ENCODE results near the gene ITGAX.
"Not testable (repeated sequence)": the region's sequence is repeated elsewhere in the genome, so short reads cannot be mapped to it uniquely, and the experiment has no call there.

ITGAX gene

DNA sequence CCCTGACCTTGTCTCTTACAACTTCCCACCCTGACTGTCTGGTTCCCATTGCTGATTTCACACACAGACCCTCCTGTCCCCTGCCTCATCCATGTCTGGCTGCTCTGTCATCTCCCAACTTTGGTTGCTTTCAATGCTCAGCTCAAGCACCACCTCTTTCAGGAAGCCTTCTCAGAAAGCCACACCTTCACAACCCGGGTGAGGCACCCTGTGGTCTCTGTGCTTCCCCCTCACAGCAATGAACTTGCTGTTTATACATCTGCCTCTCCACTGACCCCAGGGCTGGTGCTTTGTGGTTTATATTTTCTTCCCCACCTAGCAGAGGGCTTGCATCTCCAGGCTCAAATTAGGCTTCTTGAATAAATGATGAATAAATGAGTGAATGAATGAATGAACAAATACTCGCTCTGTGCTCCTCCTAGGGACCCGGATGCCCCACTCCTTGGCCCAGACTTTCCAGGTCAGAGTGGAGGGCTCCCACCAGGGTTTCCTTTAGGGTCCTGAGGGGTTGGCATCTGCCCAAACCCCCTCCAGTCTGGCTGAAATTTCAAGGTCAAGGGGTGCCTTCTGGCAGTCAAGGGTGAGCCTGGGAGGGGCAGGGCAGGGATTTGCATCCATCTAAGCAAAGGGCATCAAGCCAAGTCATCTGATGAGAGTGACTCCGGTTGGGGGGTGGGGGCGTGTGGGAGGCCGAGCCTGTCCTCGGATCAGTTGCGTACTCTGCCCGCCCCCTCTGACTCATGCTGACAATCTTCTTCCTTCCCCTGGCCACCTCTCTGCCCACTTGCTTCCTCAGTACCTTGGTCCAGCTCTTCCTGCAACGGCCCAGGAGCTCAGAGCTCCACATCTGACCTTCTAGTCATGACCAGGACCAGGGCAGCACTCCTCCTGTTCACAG is at the start of gene ITGAX:
ITGAX (plus strand) TSS at position 783 of the 898 bp plus-strand sequence; CDS start at position 862, 79 bp downstream.
- Mint-ChIP-seq H3K4me3 (peak within 1 kb of the TSS; percentile 50), H3K4me1 (ENCODE audit: low read depth) (peaks cover 67% of the 10 kb centered on the region), H3K27ac (peak within 1 kb of the TSS; percentile 79), H3K36me3 (ENCODE audit: low read depth) (no peaks in the 10 kb centered on the region), H3K9me3 (no peaks in the 10 kb centered on the region), H3K27me3 (no peaks in the 10 kb centered on the region)

DNA sequence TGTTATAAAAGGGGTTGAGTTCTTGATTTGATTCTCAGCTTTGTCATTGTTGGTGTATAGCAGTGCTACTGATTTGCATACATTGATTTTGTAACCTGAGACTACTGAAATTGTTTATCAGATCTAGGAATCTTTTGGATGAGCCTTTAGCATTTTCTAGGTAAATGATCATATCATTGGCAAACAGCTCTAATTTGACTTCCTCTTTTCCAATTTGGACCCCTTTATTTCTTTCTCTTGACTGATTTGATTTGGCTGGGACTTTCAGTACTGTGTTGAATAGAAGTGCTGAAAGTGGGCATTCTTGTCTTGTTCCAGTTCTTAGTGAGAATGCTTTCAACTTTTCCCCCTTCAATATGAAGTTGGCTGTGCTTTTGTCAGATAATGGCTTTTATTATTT is 49.8 kb upstream of the ITGAX start:
- Mint-ChIP-seq H3K9me3 (no peaks in the 10 kb centered on the region), H3K27me3 (peaks cover 7% of the 10 kb centered on the region), H3K27ac (no peak overlapping the region), H3K36me3 (ENCODE audit: low read depth) (no peaks in the 10 kb centered on the region), H3K4me1 (ENCODE audit: low read depth) (peaks cover 13% of the 10 kb centered on the region), H3K4me3 (no peak overlapping the region)

DNA sequence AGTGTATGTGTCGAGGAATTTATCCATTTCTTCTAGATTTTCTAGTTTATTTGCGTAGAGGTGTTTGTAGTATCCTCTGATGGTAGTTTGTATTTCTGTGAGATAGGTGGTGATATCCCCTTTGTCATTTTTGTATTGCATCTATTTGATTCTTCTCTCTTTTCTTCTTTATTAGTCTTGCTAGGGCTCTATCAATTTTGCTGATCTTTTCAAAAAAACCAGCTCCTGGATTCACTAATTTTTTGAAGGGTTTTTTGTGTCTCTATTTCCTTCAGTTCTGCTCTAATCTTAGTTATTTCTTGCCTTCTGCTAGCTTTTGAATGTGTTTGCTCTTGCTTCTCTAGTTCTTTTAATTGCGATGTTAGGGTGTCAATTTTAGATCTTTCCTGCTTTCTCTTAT is 46.6 kb upstream of the ITGAX start:
- not testable (repeated sequence) for H3K4me3 Mint-ChIP-seq; H3K36me3 Mint-ChIP-seq (ENCODE audit: low read depth); H3K9me3 Mint-ChIP-seq; H3K27me3 Mint-ChIP-seq; H3K27ac Mint-ChIP-seq; H3K4me1 Mint-ChIP-seq (ENCODE audit: low read depth)

DNA sequence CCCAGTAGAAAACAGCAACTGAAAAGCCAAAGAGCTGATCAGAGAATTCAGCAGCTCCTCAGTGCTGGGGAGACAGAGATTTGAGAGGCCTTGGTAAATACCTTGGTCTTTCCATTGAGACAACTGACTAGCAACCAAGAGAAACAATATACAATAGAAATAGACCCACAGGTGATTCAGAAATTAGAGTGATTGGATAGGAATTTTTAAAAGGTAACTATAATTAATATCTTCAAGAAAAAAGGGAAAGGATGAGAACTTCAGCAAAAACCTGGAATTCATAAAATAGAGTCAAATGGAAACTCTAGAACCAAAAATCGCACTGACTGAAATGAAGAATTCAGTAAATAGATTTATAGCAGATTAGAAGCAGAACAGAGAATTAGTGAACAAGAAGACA is 32.5 kb upstream of the ITGAX start:
- Mint-ChIP-seq H3K4me1 (ENCODE audit: low read depth) (no peaks in the 10 kb centered on the region), H3K36me3 (ENCODE audit: low read depth) (peaks cover 20% of the 10 kb centered on the region), H3K27me3 (no peaks in the 10 kb centered on the region), H3K4me3 (no peak overlapping the region), H3K9me3 (peaks cover 18% of the 10 kb centered on the region), H3K27ac (no peak overlapping the region)

DNA sequence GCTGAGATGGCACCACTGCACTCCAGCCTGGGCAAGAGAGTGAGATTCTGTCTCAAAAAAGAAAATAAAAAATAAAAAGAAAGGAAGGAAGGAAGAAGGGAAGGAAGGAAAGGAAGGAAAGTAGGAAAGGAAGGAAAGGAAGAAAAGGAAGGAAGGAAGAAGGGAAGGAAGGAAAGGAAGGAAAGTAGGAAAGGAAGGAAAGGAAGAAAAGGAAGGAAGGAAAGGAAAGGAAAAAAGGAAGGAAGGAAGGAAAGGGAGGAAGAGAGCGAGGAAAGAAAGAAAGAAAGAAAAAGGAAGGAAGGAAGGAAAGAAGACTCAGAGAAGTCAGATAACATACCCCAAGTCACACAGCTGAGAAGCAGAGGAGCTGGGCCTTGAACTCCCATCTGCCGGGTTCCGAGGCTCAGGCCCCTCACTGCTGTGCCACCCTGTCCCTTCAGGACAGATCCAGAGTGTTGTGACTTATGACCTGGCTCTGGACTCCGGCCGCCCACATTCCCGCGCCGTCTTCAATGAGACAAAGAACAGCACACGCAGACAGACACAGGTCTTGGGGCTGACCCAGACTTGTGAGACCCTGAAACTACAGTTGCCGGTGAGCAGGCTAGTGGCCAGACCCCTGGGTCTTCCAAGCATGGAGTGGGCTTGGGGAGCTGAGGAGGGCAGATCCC is 30.9 kb upstream of the ITGAX start:
- no peaks in the 10 kb centered on the region for H3K4me1 Mint-ChIP-seq (ENCODE audit: low read depth)
- no peaks in the 10 kb centered on the region for H3K27me3 Mint-ChIP-seq
- H3K4me3 Mint-ChIP-seq: no peak overlapping the region
- H3K9me3 Mint-ChIP-seq: peaks cover 18% of the 10 kb centered on the region
- H3K27ac Mint-ChIP-seq: no peak overlapping the region
- peaks cover 16% of the 10 kb centered on the region for H3K36me3 Mint-ChIP-seq (ENCODE audit: low read depth)

DNA sequence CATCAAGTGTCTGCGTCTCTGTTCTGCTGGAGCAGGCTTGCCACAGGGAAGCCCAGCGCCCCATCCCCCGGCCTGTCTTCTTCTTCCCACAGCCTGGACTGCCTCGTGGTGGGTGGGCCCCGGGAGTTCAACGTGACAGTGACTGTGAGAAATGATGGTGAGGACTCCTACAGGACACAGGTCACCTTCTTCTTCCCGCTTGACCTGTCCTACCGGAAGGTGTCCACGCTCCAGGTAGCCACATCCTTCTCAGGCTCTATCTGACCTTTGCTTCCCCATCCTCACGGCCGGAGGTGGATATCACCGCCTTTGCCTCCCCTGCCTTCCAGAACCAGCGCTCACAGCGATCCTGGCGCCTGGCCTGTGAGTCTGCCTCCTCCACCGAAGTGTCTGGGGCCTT is 29.8 kb upstream of the ITGAX start:
- no peak overlapping the region for H3K27ac Mint-ChIP-seq
- H3K36me3 Mint-ChIP-seq (ENCODE audit: low read depth): peaks cover 16% of the 10 kb centered on the region

DNA sequence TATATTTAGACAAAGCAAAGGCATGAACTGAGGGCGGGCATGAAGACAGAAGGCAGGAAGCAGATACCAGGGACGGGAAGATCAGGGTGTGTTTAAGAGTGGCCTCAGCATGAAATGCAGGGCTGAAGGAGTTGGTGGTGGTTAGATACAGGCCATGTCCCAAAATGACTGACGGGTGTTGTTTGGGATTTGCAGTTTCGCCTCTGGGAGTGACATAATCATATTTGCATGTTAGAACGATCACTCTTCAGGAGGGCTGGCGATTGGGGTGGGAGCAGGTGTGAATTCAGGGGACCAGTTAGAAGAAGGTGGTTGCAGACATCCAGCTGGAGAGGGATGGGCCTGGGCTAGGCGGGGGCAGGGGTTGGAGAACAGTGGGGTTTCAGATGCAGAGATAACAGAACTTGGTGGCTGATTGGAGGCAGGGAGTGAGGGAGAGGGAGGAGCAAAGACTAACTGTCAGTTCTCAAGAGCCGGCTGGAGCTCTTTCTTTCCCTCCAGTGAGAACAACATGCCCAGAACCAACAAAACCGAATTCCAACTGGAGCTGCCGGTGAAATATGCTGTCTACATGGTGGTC is 27.2 kb upstream of the ITGAX start:
- H3K36me3 Mint-ChIP-seq (ENCODE audit: low read depth): peaks cover 3% of the 10 kb centered on the region
- H3K4me3 Mint-ChIP-seq: no peak overlapping the region
- H3K27ac Mint-ChIP-seq: no peak overlapping the region
- peaks cover 6% of the 10 kb centered on the region for H3K9me3 Mint-ChIP-seq
- H3K4me1 Mint-ChIP-seq (ENCODE audit: low read depth): peaks cover 13% of the 10 kb centered on the region
- H3K27me3 Mint-ChIP-seq: peaks cover 5% of the 10 kb centered on the region

More for the DNA sequence above, 29.8 kb upstream of the ITGAX start:
- Mint-ChIP-seq H3K4me1 (ENCODE audit: low read depth) (no peaks in the 10 kb centered on the region), H3K9me3 (peaks cover 18% of the 10 kb centered on the region), H3K27me3 (no peaks in the 10 kb centered on the region), H3K4me3 (no peak overlapping the region)

DNA sequence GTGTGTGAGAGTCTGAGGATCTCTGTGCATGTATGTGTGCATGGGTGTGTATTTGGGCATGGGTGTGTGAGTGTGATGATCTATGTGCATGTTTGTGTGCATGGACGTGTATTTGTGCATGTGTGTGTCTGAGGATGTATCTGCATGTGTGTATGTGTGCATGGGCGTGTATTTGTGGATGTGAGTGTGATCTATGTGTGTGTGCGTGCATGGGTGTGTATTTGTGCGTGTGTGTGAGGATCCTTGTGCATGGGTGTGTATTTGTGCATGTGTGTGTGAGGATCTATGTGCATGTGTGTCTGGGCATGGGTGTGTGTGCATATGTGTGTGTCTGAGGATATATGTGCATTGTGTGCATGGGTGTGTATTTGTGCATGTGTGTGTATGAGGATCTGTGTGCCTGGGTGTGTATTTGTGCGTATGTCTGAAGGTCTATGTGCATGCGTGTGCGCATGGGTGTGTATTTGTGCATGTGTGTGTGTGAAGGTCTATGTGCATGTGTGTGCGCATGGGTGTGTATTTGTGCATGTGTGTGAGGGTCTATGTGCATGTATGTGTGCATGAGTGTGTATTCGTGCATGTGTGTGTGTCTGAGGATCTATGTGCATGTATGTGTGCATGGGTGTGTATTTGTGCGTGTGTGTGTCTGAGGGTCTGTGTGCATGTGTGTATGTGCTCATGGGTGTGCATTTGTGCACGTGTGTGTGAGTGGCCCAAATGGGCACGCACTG is 26.5 kb upstream of the ITGAX start:
- H3K4me3 Mint-ChIP-seq: no peak overlapping the region
- H3K27me3 Mint-ChIP-seq: peaks cover 5% of the 10 kb centered on the region
- no peaks in the 10 kb centered on the region for H3K9me3 Mint-ChIP-seq
- no peaks in the 10 kb centered on the region for H3K36me3 Mint-ChIP-seq (ENCODE audit: low read depth)
- H3K27ac Mint-ChIP-seq: no peak overlapping the region
- peaks cover 14% of the 10 kb centered on the region for H3K4me1 Mint-ChIP-seq (ENCODE audit: low read depth)

DNA sequence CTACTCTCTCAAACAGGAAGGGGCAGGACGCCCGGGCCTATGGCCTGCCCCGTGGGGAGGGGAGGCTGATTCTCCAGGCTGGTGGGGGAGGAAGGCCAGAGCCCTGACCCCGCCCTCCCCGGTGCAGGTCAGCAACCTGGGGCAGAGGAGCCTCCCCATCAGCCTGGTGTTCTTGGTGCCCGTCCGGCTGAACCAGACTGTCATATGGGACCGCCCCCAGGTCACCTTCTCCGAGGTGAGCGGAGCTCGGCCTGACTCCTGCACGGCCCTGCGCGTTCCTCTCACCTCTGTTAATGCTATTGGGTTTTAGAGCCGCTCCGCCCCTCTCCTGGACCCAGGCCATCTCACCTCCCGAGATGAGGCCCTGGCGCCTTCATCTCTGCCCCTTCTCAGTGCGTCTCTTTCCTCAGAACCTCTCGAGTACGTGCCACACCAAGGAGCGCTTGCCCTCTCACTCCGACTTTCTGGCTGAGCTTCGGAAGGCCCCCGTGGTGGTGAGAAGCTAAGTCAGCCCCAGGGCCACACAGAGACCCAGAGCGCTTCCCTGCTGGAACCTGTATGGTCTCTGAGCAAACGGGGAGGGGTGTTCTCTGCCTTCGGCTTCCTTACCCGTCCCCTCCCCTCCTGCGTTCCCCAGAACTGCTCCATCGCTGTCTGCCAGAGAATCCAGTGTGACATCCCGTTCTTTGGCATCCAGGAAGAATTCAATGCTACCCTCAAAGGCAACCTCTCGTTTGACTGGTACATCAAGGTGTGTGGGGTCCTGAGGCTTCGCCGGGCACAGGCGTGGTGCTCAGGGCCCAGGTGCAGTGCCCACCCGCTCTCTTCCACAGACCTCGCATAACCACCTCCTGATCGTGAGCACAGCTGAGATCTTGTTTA is 25.1 kb upstream of the ITGAX start:
- Mint-ChIP-seq H3K4me3 (no peak overlapping the region), H3K9me3 (no peaks in the 10 kb centered on the region), H3K27me3 (peaks cover 5% of the 10 kb centered on the region), H3K27ac (no peak overlapping the region), H3K36me3 (ENCODE audit: low read depth) (no peaks in the 10 kb centered on the region), H3K4me1 (ENCODE audit: low read depth) (peaks cover 20% of the 10 kb centered on the region)

DNA sequence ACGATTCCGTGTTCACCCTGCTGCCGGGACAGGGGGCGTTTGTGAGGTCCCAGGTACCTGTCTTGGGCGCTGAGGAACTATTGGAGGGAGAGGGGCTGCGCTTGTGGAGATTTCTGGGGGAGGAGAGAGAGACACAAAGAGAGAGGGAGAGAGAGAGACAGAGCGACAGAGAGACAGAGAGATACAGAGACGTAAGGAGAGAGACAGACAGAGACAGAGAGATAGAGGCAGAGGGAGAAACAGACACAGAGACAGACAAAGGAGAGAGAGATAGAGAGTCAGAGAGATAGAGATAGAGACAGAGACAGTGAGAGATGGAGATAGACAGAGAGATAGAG is 24.5 kb upstream of the ITGAX start:
- Mint-ChIP-seq H3K27me3 (peaks cover 5% of the 10 kb centered on the region), H3K36me3 (ENCODE audit: low read depth) (no peaks in the 10 kb centered on the region), H3K4me1 (ENCODE audit: low read depth) (peaks cover 20% of the 10 kb centered on the region), H3K9me3 (no peaks in the 10 kb centered on the region), H3K4me3 (peak overlapping the region; percentile 81), H3K27ac (peak overlapping the region; percentile 85)

DNA sequence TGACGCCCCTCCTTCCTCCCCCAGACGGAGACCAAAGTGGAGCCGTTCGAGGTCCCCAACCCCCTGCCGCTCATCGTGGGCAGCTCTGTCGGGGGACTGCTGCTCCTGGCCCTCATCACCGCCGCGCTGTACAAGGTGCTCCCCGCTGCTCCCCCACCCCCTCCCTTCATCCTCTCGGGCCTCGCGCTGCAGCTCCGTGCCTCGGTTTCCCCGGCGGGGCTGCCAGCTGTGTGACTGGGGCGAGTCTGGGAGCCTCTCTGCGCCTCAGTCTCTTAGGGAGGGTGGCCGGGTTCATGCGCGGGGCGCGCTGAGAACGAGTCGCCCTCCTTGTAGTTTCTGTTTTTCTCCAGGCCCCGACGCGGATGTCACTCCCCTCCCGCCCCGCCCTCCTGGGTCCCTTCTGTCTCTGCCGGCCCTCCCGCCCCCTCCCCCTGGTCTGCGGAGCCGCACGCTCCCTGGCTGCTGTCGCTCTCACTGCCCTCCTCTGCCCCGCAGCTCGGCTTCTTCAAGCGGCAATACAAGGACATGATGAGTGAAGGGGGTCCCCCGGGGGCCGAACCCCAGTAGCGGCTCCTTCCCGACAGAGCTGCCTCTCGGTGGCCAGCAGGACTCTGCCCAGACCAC is 23.7 kb upstream of the ITGAX start:
- peaks cover 20% of the 10 kb centered on the region for H3K4me1 Mint-ChIP-seq (ENCODE audit: low read depth)
- no peaks in the 10 kb centered on the region for H3K9me3 Mint-ChIP-seq
- H3K36me3 Mint-ChIP-seq (ENCODE audit: low read depth): no peaks in the 10 kb centered on the region
- peaks cover 5% of the 10 kb centered on the region for H3K27me3 Mint-ChIP-seq
- H3K27ac Mint-ChIP-seq: no peak overlapping the region
- H3K4me3 Mint-ChIP-seq: peak overlapping the region; percentile 81

DNA sequence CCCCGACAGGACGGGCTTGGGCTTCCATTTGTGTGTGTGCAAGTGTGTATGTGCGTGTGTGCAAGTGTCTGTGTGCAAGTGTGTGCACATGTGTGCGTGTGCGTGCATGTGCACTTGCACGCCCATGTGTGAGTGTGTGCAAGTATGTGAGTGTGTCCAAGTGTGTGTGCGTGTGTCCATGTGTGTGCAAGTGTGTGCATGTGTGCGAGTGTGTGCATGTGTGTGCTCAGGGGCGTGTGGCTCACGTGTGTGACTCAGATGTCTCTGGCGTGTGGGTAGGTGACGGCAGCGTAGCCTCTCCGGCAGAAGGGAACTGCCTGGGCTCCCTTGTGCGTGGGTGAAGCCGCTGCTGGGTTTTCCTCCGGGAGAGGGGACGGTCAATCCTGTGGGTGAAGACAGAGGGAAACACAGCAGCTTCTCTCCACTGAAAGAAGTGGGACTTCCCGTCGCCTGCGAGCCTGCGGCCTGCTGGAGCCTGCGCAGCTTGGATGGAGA is 23.1 kb upstream of the ITGAX start:
- H3K4me3 Mint-ChIP-seq: peak overlapping the region; percentile 81
- H3K27me3 Mint-ChIP-seq: peaks cover 5% of the 10 kb centered on the region
- H3K4me1 Mint-ChIP-seq (ENCODE audit: low read depth): peaks cover 20% of the 10 kb centered on the region
- no peaks in the 10 kb centered on the region for H3K36me3 Mint-ChIP-seq (ENCODE audit: low read depth)
- no peaks in the 10 kb centered on the region for H3K9me3 Mint-ChIP-seq
- H3K27ac Mint-ChIP-seq: no peak overlapping the region

DNA sequence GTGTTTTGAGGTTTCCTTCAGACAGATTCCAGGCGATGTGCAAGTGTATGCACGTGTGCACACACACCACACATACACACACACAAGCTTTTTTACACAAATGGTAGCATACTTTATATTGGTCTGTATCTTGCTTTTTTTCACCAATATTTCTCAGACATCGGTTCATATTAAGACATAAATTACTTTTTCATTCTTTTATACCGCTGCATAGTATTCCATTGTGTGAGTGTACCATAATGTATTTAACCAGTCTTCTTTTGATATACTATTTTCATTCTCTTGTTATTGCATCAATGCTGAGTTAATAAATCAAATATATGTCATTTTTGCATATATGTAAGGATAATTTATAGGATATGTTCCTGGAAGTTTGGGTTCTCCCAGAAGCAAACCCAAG is 22.4 kb upstream of the ITGAX start:
- Mint-ChIP-seq H3K4me1 (ENCODE audit: low read depth) (peaks cover 23% of the 10 kb centered on the region), H3K36me3 (ENCODE audit: low read depth) (no peaks in the 10 kb centered on the region), H3K27ac (no peak overlapping the region), H3K27me3 (peaks cover 5% of the 10 kb centered on the region), H3K4me3 (no peak overlapping the region), H3K9me3 (no peaks in the 10 kb centered on the region)

Data from stimulated activated naive CD8-positive, alpha-beta T cell treated with anti-CD3 and anti-CD28 coated beads, Interleukin-15, Interleukin-2, amounts not matched to agents 100 ng/mL and 50 ng/mL, for 24 hours (primary cell).